WTC11 (cell line): ENCODE results near the gene PHLPP1.

Experiments used
- ATF3 ChIP-seq: sonication (generic); formaldehyde crosslinking; conservative IDR thresholded peaks from 2 replicates; pipeline ENCODE4 v1.8.1; 2022; ENCODE audit warnings: mild to moderate bottlenecking, missing genetic modification reagents
- CREB1 ChIP-seq: sonication (generic); formaldehyde crosslinking; IDR thresholded peaks from 2 replicates; pipeline ENCODE4 v1.8.0; 2023; ENCODE audit warnings: mild to moderate bottlenecking, missing genetic modification reagents
- CTCF ChIP-seq: fragments of 200-600 bp; IDR thresholded peaks from 2 replicates; pipeline ENCODE4 v1.8.0; 2022; ENCODE audit warnings: antibody characterized with exemption
- EMX1 ChIP-seq: fragments of 250-450 bp; sonication (Bioruptor Pico); IDR thresholded peaks from 2 replicates; pipeline ENCODE4 v1.8.0; 2021; ENCODE audit warnings: mild to moderate bottlenecking
- ETV6 ChIP-seq: sonication (generic); formaldehyde crosslinking; IDR thresholded peaks from 2 replicates; pipeline ENCODE4 v1.8.1; 2022; ENCODE audit warnings: mild to moderate bottlenecking, missing genetic modification reagents
- FOXP1 ChIP-seq: sonication (generic); formaldehyde crosslinking; IDR thresholded peaks from 2 replicates; pipeline ENCODE4 v1.8.0; 2022; ENCODE audit warnings: missing genetic modification reagents, mild to moderate bottlenecking, moderate library complexity, borderline replicate concordance
- HMGXB4 ChIP-seq: sonication (generic); formaldehyde crosslinking; IDR thresholded peaks from 2 replicates; pipeline ENCODE4 v1.8.1; 2023; ENCODE audit warnings: mild to moderate bottlenecking, moderate library complexity, missing genetic modification reagents
- JAZF1 ChIP-seq: fragments of 250-450 bp; sonication (Bioruptor Pico); IDR thresholded peaks from 2 replicates; pipeline ENCODE4 v1.9.0; 2021; ENCODE audit warnings: moderate library complexity, mild to moderate bottlenecking, inconsistent platforms
- MAX ChIP-seq: sonication (generic); formaldehyde crosslinking; IDR thresholded peaks from 2 replicates; pipeline ENCODE4 v1.8.0; 2022; ENCODE audit warnings: mild to moderate bottlenecking, missing genetic modification reagents
- NFATC4 ChIP-seq: fragments of 250-450 bp; sonication (Bioruptor Pico); IDR thresholded peaks from 2 replicates; pipeline ENCODE4 v1.9.0; 2021; ENCODE audit warnings: mild to moderate bottlenecking
- NR2C2 ChIP-seq: sonication (generic); formaldehyde crosslinking; IDR thresholded peaks from 2 replicates; pipeline ENCODE4 v1.8.0; 2022; ENCODE audit warnings: mild to moderate bottlenecking, missing genetic modification reagents
- TCF7 ChIP-seq: sonication (generic); formaldehyde crosslinking; IDR thresholded peaks from 2 replicates; pipeline ENCODE4 v1.8.0; 2022; ENCODE audit warnings: mild to moderate bottlenecking, low read depth, missing genetic modification reagents, moderate library complexity
- ZNF232 ChIP-seq: sonication (generic); formaldehyde crosslinking; IDR thresholded peaks from 2 replicates; pipeline ENCODE4 v1.8.0; 2022; ENCODE audit warnings: mild to moderate bottlenecking, missing genetic modification reagents

- TF ChIP-seq NR2C2 (CRISPR knock-in tag) (no peak), FOXP1 (CRISPR knock-in tag) (no peak), CTCF (no peak), EMX1 (CRISPR knock-in tag) (no peak), MAX (CRISPR knock-in tag) (no peak), ETV6 (CRISPR knock-in tag) (no peak), NFATC4 (CRISPR knock-in tag) (no peak), CREB1 (CRISPR knock-in tag) (no peak), JAZF1 (CRISPR knock-in tag) (no peak), ZNF232 (CRISPR knock-in tag) (no peak), TCF7 (no peak), ATF3 (CRISPR knock-in tag) (no peak), HMGXB4 (CRISPR knock-in tag) (no peak)
Observed at GRCh38 chr18:62898359-62898758, 183.0 kb downstream of the PHLPP1 start.
